HL-60 (cell line): ENCODE data around the gene DCTN5.

Source experiments
- DNase-seq, 2 experiments: peaks; one replicate each; pipeline ENCODE4 v3.0.0-alpha.2; 2010 to 2020; ENCODE audit warnings: low read depth in 1 of 2, low spot score in 1 of 2
- H3K27ac ChIP-seq: fragments of 250-450 bp; sonication (Bioruptor Pico); replicated peaks from 2 replicates; pipeline ENCODE4 v1.5.1; 2020; ENCODE audit warnings: mild to moderate bottlenecking, moderate library complexity
- H3K27me3 ChIP-seq: fragments of 250-450 bp; sonication (Bioruptor Pico); 2 replicates; pipeline ENCODE4 v1.5.1; 2021; ENCODE audit warnings: mild to moderate bottlenecking, moderate library complexity; ENCODE audit not compliant: insufficient read depth, poor library complexity, severe bottlenecking
- H3K4me3 ChIP-seq: replicated peaks from 2 replicates; pipeline ENCODE4 v1.5.1; 2011; ENCODE audit warnings: mild to moderate bottlenecking, control low read depth, low read length; ENCODE audit not compliant: insufficient read depth
- GABPA ChIP-seq: IDR thresholded peaks from 2 replicates; pipeline ENCODE4 v1.6.1; 2012; ENCODE audit warnings: low read depth
- POLR2AphosphoS5 ChIP-seq: IDR thresholded peaks from 2 replicates; pipeline ENCODE4 v1.6.1; 2012; ENCODE audit warnings: low read depth
- SPI1 ChIP-seq: IDR thresholded peaks from 2 replicates; pipeline ENCODE4 v1.6.1; 2012; ENCODE audit warnings: low read depth, mild to moderate bottlenecking, borderline replicate concordance
- TF ChIP-seq, protein P1 (sequence below): IDR thresholded peaks from one replicate; pipeline ENCODE4 v1.5.1; 2011; ENCODE audit warnings: low read length, control low read depth, inconsistent platforms; ENCODE audit not compliant: insufficient read depth
- TF ChIP-seq, protein P2 (sequence below): IDR thresholded peaks from 2 replicates; pipeline ENCODE4 v1.6.1; 2012; ENCODE audit warnings: low read depth; ENCODE audit not compliant: insufficient replicate concordance

DCTN5 gene

DNA sequence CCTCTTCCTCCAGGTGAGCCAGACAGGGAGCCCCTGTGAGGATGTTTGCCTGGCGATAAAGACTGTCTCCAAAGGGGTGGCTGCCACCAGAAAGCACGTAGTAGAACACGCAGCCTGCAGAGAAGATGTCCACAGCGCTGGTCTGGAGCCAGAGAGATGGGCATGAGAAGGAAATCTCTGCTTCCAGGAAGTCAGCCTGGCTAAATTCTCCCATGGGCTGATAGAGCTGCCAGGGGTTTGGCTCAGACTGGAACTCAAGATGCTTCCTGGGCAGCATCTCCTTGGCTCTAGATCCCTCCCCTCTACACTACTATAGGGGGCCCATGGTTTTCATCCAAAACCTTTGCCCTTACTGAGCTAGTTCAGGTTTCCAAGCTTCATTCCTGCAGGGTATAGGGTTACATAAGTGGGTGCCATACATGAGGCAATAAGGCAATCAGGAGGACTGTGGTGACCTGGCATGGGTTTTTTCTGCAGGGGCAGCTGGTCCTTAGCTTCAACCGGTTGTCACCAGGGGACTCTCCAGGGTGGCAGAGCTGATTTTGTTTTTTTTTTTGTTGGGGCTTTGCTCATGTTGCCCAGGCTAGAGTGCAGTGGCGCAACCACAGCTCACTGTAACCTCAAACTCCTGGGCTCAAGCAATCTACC is 51.0 kb downstream of the DCTN5 start:
- no peaks in the 10 kb centered on the region for H3K27me3 ChIP-seq
- H3K4me3 ChIP-seq, result no peak overlapping the region
- no peak for TF ChIP-seq POLR2AphosphoS5
- TF ChIP-seq GABPA, result no peak
- no peak for TF ChIP-seq SPI1
- TF ChIP-seq, protein P1, sequence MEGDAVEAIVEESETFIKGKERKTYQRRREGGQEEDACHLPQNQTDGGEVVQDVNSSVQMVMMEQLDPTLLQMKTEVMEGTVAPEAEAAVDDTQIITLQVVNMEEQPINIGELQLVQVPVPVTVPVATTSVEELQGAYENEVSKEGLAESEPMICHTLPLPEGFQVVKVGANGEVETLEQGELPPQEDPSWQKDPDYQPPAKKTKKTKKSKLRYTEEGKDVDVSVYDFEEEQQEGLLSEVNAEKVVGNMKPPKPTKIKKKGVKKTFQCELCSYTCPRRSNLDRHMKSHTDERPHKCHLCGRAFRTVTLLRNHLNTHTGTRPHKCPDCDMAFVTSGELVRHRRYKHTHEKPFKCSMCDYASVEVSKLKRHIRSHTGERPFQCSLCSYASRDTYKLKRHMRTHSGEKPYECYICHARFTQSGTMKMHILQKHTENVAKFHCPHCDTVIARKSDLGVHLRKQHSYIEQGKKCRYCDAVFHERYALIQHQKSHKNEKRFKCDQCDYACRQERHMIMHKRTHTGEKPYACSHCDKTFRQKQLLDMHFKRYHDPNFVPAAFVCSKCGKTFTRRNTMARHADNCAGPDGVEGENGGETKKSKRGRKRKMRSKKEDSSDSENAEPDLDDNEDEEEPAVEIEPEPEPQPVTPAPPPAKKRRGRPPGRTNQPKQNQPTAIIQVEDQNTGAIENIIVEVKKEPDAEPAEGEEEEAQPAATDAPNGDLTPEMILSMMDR, result no peak
- TF ChIP-seq, protein P2, sequence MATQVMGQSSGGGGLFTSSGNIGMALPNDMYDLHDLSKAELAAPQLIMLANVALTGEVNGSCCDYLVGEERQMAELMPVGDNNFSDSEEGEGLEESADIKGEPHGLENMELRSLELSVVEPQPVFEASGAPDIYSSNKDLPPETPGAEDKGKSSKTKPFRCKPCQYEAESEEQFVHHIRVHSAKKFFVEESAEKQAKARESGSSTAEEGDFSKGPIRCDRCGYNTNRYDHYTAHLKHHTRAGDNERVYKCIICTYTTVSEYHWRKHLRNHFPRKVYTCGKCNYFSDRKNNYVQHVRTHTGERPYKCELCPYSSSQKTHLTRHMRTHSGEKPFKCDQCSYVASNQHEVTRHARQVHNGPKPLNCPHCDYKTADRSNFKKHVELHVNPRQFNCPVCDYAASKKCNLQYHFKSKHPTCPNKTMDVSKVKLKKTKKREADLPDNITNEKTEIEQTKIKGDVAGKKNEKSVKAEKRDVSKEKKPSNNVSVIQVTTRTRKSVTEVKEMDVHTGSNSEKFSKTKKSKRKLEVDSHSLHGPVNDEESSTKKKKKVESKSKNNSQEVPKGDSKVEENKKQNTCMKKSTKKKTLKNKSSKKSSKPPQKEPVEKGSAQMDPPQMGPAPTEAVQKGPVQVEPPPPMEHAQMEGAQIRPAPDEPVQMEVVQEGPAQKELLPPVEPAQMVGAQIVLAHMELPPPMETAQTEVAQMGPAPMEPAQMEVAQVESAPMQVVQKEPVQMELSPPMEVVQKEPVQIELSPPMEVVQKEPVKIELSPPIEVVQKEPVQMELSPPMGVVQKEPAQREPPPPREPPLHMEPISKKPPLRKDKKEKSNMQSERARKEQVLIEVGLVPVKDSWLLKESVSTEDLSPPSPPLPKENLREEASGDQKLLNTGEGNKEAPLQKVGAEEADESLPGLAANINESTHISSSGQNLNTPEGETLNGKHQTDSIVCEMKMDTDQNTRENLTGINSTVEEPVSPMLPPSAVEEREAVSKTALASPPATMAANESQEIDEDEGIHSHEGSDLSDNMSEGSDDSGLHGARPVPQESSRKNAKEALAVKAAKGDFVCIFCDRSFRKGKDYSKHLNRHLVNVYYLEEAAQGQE, result no peak
- DNase-seq, result peak in 1 of 2 experiments; percentile 36
- no peak overlapping the region; the same call in 1 of the 2 replicates for H3K27ac ChIP-seq

DNA sequence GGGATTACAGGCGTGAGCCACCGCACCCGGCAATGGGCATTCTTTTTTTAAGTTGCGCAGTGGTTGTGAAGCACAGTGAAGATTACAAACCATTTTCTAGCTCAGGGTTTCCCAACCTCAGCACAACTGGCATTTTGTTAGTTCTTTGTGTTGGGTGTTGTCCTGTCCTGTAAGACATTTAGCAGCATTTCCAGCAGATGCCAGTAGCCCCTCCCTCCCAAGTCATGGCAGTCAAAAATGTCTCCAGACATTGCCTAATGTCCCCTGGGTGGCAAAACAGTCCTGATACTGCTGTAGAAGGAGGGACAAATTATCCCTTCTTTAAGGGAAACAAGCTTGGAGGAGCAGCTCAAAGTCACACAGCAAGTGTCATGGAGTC is 53.0 kb downstream of the DCTN5 start:
- no peak overlapping the region for H3K4me3 ChIP-seq
- TF ChIP-seq, protein P1, result no peak
- no peak for TF ChIP-seq GABPA
- no peak for TF ChIP-seq POLR2AphosphoS5
- TF ChIP-seq, protein P2, result no peak
- no peak for TF ChIP-seq SPI1
- H3K27ac ChIP-seq, result no peak overlapping the region
- no peak for DNase-seq
- H3K27me3 ChIP-seq, result no peaks in the 10 kb centered on the region

DNA sequence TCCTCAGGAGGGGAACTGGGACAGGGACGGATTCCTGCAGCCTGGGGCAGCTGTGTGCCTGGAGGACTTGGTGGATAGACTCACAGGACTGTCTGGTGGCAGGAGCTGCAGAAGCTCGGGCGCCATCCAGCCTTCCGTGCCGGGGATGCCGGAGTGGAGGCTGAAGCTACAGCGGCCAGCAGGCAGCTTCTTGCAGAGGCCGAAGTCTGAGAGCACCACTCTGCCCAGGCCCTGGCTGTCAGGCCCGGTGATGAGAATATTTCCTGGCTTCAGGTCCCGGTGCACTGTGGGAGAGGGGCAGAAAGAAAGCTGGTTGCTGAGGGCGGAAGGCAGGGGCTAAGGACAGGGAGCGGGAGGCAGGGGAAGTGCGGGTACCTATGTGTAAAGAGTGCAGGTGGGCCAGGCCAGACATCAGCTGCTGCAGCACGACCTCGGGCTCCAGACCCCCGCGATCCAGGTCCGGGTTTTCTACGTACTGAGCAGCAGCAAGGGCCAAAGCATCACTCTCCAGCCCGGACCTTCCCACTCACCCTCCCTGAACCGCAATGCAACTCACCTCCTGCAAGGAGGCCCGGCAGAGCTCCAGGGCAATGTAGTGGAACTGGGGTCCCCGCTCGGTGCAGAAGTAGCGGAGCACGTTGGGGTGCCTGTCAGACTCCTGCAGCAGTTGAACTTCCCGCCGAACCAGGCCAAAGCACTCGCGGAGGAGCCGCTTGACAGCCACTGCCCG is 53.5 kb downstream of the DCTN5 start:
- Histone ChIP-seq H3K4me3 (no peak overlapping the region), H3K27me3 (no peaks in the 10 kb centered on the region), H3K27ac (no peak overlapping the region)
- no peak for DNase-seq
- TF ChIP-seq, protein P1, result no peak
- TF ChIP-seq GABPA (no peak), SPI1 (no peak), POLR2AphosphoS5 (no peak)
- TF ChIP-seq, protein P2, result no peak
